ENCODE data around the gene E2F1.

The E2F1 gene

GRCh38 chr20:33669224-33669623, 17.0 kb downstream of the E2F1 start:
- Histone ChIP-seq H3K27ac (ENCODE audit: low read depth, low read length, severe bottlenecking) (no peak overlapping the region), H3K4me3 (ENCODE audit: extremely low read depth, insufficient read depth, low read length, poor library complexity, severe bottlenecking) (no peak overlapping the region), H3K36me3 (ENCODE audit: control insufficient read depth, insufficient read depth, low read length) (peaks cover 46% of the 10 kb centered on the region), H3K9me3 (ENCODE audit: control insufficient read depth, low read length) (no peaks in the 10 kb centered on the region), H3K4me1 (ENCODE audit: control insufficient read depth, insufficient read depth, low read length, poor library complexity, severe bottlenecking) (peaks cover 22% of the 10 kb centered on the region)
- 90% methylated on average over 5 of the region's 5 CpGs; no CpG with 5 or more reads in 1 of the 2 experiments for WGBS, 2 experiments (ENCODE audit: insufficient coverage in 2 of 2)

- Histone ChIP-seq H3K4me3 (ENCODE audit: extremely low read depth, insufficient read depth, low read length, poor library complexity, severe bottlenecking) (no peak overlapping the region), H3K36me3 (ENCODE audit: control insufficient read depth, insufficient read depth, low read length) (peaks cover 46% of the 10 kb centered on the region), H3K9me3 (ENCODE audit: control insufficient read depth, low read length) (no peaks in the 10 kb centered on the region), H3K27ac (ENCODE audit: low read depth, low read length, severe bottlenecking) (no peak overlapping the region), H3K4me1 (ENCODE audit: control insufficient read depth, insufficient read depth, low read length, poor library complexity, severe bottlenecking) (peaks cover 20% of the 10 kb centered on the region)
- WGBS, 2 experiments (ENCODE audit: insufficient coverage in 2 of 2), result 95 to 96% methylated on average over 12 of the region's 13 CpGs
These were observed 17.6 kb downstream of the E2F1 start for GRCh38 chr20:33668466-33669155.

- H3K36me3 ChIP-seq (ENCODE audit: control insufficient read depth, insufficient read depth, low read length), result peaks cover 46% of the 10 kb centered on the region
- H3K27ac ChIP-seq (ENCODE audit: low read depth, low read length, severe bottlenecking), result no peak overlapping the region
- peak overlapping the region; percentile 22 for H3K4me3 ChIP-seq (ENCODE audit: extremely low read depth, insufficient read depth, low read length, poor library complexity, severe bottlenecking)
- WGBS, 2 experiments (ENCODE audit: insufficient coverage in 2 of 2), result 66 to 75% methylated on average over 43 to 44 of the region's 47 CpGs
- no peaks in the 10 kb centered on the region for H3K9me3 ChIP-seq (ENCODE audit: control insufficient read depth, low read length)
- H3K4me1 ChIP-seq (ENCODE audit: control insufficient read depth, insufficient read depth, low read length, poor library complexity, severe bottlenecking), result peaks cover 13% of the 10 kb centered on the region
These were observed 18.3 kb downstream of the E2F1 start for GRCh38 chr20:33667676-33668465.

- Histone ChIP-seq H3K4me1 (ENCODE audit: control insufficient read depth, insufficient read depth, low read length, poor library complexity, severe bottlenecking) (peaks cover 9% of the 10 kb centered on the region), H3K4me3 (ENCODE audit: extremely low read depth, insufficient read depth, low read length, poor library complexity, severe bottlenecking) (peak overlapping the region; percentile 22)
These were observed 18.9 kb downstream of the E2F1 start for GRCh38 chr20:33667245-33667675.

GRCh38 chr20:33666293-33667244, 19.6 kb downstream of the E2F1 start, which contains the start of gene ACTL10:
Gene ACTL10 (plus strand): TSS chr20:33666943. CDS start chr20:33667498, 555 bp downstream.
- Histone ChIP-seq H3K27ac (ENCODE audit: low read depth, low read length, severe bottlenecking) (peak within 1 kb of the TSS; percentile 66), H3K36me3 (ENCODE audit: control insufficient read depth, insufficient read depth, low read length) (peaks cover 38% of the 10 kb centered on the region), H3K9me3 (ENCODE audit: control insufficient read depth, low read length) (no peaks in the 10 kb centered on the region), H3K4me3 (ENCODE audit: extremely low read depth, insufficient read depth, low read length, poor library complexity, severe bottlenecking) (peak within 1 kb of the TSS; percentile 22), H3K4me1 (ENCODE audit: control insufficient read depth, insufficient read depth, low read length, poor library complexity, severe bottlenecking) (peaks cover 9% of the 10 kb centered on the region)
- WGBS, 2 experiments (ENCODE audit: insufficient coverage in 2 of 2), result 56 to 62% methylated on average over 49 of the region's 50 CpGs

More at GRCh38 chr20:33667245-33667675, 18.9 kb downstream of the E2F1 start:
- 62 to 74% methylated on average over 48 to 55 of the region's 55 CpGs for WGBS, 2 experiments (ENCODE audit: insufficient coverage in 2 of 2)
- Histone ChIP-seq H3K27ac (ENCODE audit: low read depth, low read length, severe bottlenecking) (no peak overlapping the region), H3K36me3 (ENCODE audit: control insufficient read depth, insufficient read depth, low read length) (peaks cover 45% of the 10 kb centered on the region), H3K9me3 (ENCODE audit: control insufficient read depth, low read length) (no peaks in the 10 kb centered on the region)

- no peaks in the 10 kb centered on the region for H3K9me3 ChIP-seq (ENCODE audit: control insufficient read depth, low read length)
- peaks cover 29% of the 10 kb centered on the region for H3K36me3 ChIP-seq (ENCODE audit: control insufficient read depth, insufficient read depth, low read length)
- H3K4me3 ChIP-seq (ENCODE audit: extremely low read depth, insufficient read depth, low read length, poor library complexity, severe bottlenecking), result no peak overlapping the region
- no peak overlapping the region for H3K27ac ChIP-seq (ENCODE audit: low read depth, low read length, severe bottlenecking)
- peaks cover 9% of the 10 kb centered on the region for H3K4me1 ChIP-seq (ENCODE audit: control insufficient read depth, insufficient read depth, low read length, poor library complexity, severe bottlenecking)
- WGBS, 2 experiments (ENCODE audit: insufficient coverage in 2 of 2), result 94 to 100% methylated on average over 2 of the region's 2 CpGs
These were observed 21.4 kb downstream of the E2F1 start for GRCh38 chr20:33664762-33665144.

GRCh38 chr20:33664085-33664761, 22.0 kb downstream of the E2F1 start:
- peak overlapping the region; percentile 81 for H3K27ac ChIP-seq (ENCODE audit: low read depth, low read length, severe bottlenecking)
- no peaks in the 10 kb centered on the region for H3K9me3 ChIP-seq (ENCODE audit: control insufficient read depth, low read length)
- peaks cover 29% of the 10 kb centered on the region for H3K36me3 ChIP-seq (ENCODE audit: control insufficient read depth, insufficient read depth, low read length)
- H3K4me3 ChIP-seq (ENCODE audit: extremely low read depth, insufficient read depth, low read length, poor library complexity, severe bottlenecking), result peak overlapping the region; percentile 74
- H3K4me1 ChIP-seq (ENCODE audit: control insufficient read depth, insufficient read depth, low read length, poor library complexity, severe bottlenecking), result peaks cover 9% of the 10 kb centered on the region
- WGBS, 2 experiments (ENCODE audit: insufficient coverage in 2 of 2), result 65 to 73% methylated on average over 7 to 9 of the region's 9 CpGs

- Histone ChIP-seq H3K9me3 (ENCODE audit: control insufficient read depth, low read length) (no peaks in the 10 kb centered on the region), H3K4me3 (ENCODE audit: extremely low read depth, insufficient read depth, low read length, poor library complexity, severe bottlenecking) (peak overlapping the region; percentile 74), H3K27ac (ENCODE audit: low read depth, low read length, severe bottlenecking) (peak overlapping the region; percentile 81), H3K36me3 (ENCODE audit: control insufficient read depth, insufficient read depth, low read length) (peaks cover 21% of the 10 kb centered on the region), H3K4me1 (ENCODE audit: control insufficient read depth, insufficient read depth, low read length, poor library complexity, severe bottlenecking) (peaks cover 9% of the 10 kb centered on the region)
- WGBS, 2 experiments (ENCODE audit: insufficient coverage in 2 of 2), result 1 to 2% methylated on average over 80 to 84 of the region's 84 CpGs
These were observed 22.8 kb downstream of the E2F1 start for GRCh38 chr20:33663161-33664084.

GRCh38 chr20:33662172-33662571, 24.0 kb downstream of the E2F1 start, which contains the start of gene C20orf144:
Gene C20orf144 (plus strand): TSS chr20:33662327. CDS start chr20:33662346, 19 bp downstream.
- Histone ChIP-seq H3K4me3 (ENCODE audit: extremely low read depth, insufficient read depth, low read length, poor library complexity, severe bottlenecking) (peak within 1 kb of the TSS; percentile 74), H3K27ac (ENCODE audit: low read depth, low read length, severe bottlenecking) (peak within 1 kb of the TSS; percentile 81), H3K4me1 (ENCODE audit: control insufficient read depth, insufficient read depth, low read length, poor library complexity, severe bottlenecking) (peaks cover 9% of the 10 kb centered on the region), H3K36me3 (ENCODE audit: control insufficient read depth, insufficient read depth, low read length) (peaks cover 30% of the 10 kb centered on the region), H3K9me3 (ENCODE audit: control insufficient read depth, low read length) (no peaks in the 10 kb centered on the region)
- 92 to 95% methylated on average over 7 to 9 of the region's 10 CpGs for WGBS, 2 experiments (ENCODE audit: insufficient coverage in 2 of 2)
